Measurements from ENCODE around the gene PARN.

Gene PARN

GRCh38 chr16:14495213-14496046 lies 134.6 kb downstream of the PARN start:
- FAIRE-seq = no peak

GRCh38 chr16:14494396-14494966 lies 135.6 kb downstream of the PARN start:
- no peak for FAIRE-seq

GRCh38 chr16:14493791-14494190 lies 136.3 kb downstream of the PARN start:
- no peak for FAIRE-seq

GRCh38 chr16:14492614-14493013 lies 137.4 kb downstream of the PARN start:
- FAIRE-seq = no peak

GRCh38 chr16:14491861-14492529 lies 138.1 kb downstream of the PARN start:
- no peak for FAIRE-seq

- no peak for FAIRE-seq
These were observed 139.8 kb downstream of the PARN start for GRCh38 chr16:14490235-14490634.

- no peak for FAIRE-seq
These were observed 140.6 kb downstream of the PARN start for GRCh38 chr16:14489460-14489859.

GRCh38 chr16:14487579-14487978 lies 142.5 kb downstream of the PARN start:
- no peak for FAIRE-seq

GRCh38 chr16:14486520-14487303 lies 143.3 kb downstream of the PARN start:
- FAIRE-seq = peak; percentile 98

- FAIRE-seq = no peak
These were observed 144.1 kb downstream of the PARN start for GRCh38 chr16:14485811-14486519.

GRCh38 chr16:14485121-14485551 lies 144.9 kb downstream of the PARN start:
- FAIRE-seq = no peak

- no peak for FAIRE-seq
These were observed 146.2 kb downstream of the PARN start for GRCh38 chr16:14483819-14484385.

GRCh38 chr16:14476183-14476582 lies 153.9 kb downstream of the PARN start:
- no peak for FAIRE-seq

- FAIRE-seq = no peak
These were observed 154.5 kb downstream of the PARN start for GRCh38 chr16:14475370-14476139.

GRCh38 chr16:14473488-14473887 lies 156.6 kb downstream of the PARN start:
- FAIRE-seq = no peak

GRCh38 chr16:14472357-14472756 lies 157.7 kb downstream of the PARN start:
- no peak for FAIRE-seq

- FAIRE-seq = no peak
These were observed 159.3 kb downstream of the PARN start for GRCh38 chr16:14470788-14471187.

- no peak for FAIRE-seq
These were observed 164.3 kb downstream of the PARN start for GRCh38 chr16:14465799-14466198.

- FAIRE-seq = no peak
These were observed 165.3 kb downstream of the PARN start for GRCh38 chr16:14464796-14465195.

- no peak for FAIRE-seq
These were observed 165.9 kb downstream of the PARN start for GRCh38 chr16:14464192-14464591.

- no peak for FAIRE-seq
These were observed 167.2 kb downstream of the PARN start for GRCh38 chr16:14462811-14463210.

Measured in colon (tissue), 2 donors.